Islet precursor cell (in vitro differentiated cells): ENCODE measurements around the gene MRPL21.
A peak's percentile ranks its signal among the peaks of the same experiment; 100 is the strongest.

Source experiments
- DNase-seq: peaks from one replicate; pipeline ENCODE4 v3.0.0-alpha.2; 2018

Gene MRPL21

GRCh38 chr11:68934666-68935065 is 31.0 kb upstream of the MRPL21 start:
- no peak for DNase-seq

GRCh38 chr11:68934321-68934645 is 30.7 kb upstream of the MRPL21 start:
- DNase-seq = peak; percentile 41

- DNase-seq = peak; percentile 44
Measured at GRCh38 chr11:68933605-68934320, 30.1 kb upstream of the MRPL21 start.

GRCh38 chr11:68932933-68933577 is 29.4 kb upstream of the MRPL21 start:
- peak; percentile 42 for DNase-seq

- no peak for DNase-seq
Measured at GRCh38 chr11:68932358-68932757, 28.7 kb upstream of the MRPL21 start.

- DNase-seq = no peak
Measured at GRCh38 chr11:68931911-68932310, 28.3 kb upstream of the MRPL21 start.

- no peak for DNase-seq
Measured at GRCh38 chr11:68930991-68931855, 27.6 kb upstream of the MRPL21 start.

- DNase-seq = no peak
Measured at GRCh38 chr11:68929706-68930570, 26.3 kb upstream of the MRPL21 start.

GRCh38 chr11:68929135-68929534 is 25.5 kb upstream of the MRPL21 start:
- DNase-seq = no peak

GRCh38 chr11:68928136-68928880 is 24.7 kb upstream of the MRPL21 start:
- no peak for DNase-seq

- no peak for DNase-seq
Measured at GRCh38 chr11:68927280-68928135, 23.9 kb upstream of the MRPL21 start.

- no peak for DNase-seq
Measured at GRCh38 chr11:68925611-68926010, 22.0 kb upstream of the MRPL21 start.

GRCh38 chr11:68924073-68924925 is 20.7 kb upstream of the MRPL21 start:
- DNase-seq = no peak

GRCh38 chr11:68923614-68924013 is 20.0 kb upstream of the MRPL21 start:
- DNase-seq = no peak

GRCh38 chr11:68916439-68916838 is 12.8 kb upstream of the MRPL21 start:
- DNase-seq = no peak

- no peak for DNase-seq
Measured at GRCh38 chr11:68914761-68915160, 11.1 kb upstream of the MRPL21 start.

- no peak for DNase-seq
Measured at GRCh38 chr11:68913188-68913587, 9.6 kb upstream of the MRPL21 start.

- no peak for DNase-seq
Measured at GRCh38 chr11:68912254-68912653, 8.6 kb upstream of the MRPL21 start.

- DNase-seq = no peak
Measured at GRCh38 chr11:68911731-68912130, 8.1 kb upstream of the MRPL21 start.

GRCh38 chr11:68910965-68911364 is 7.3 kb upstream of the MRPL21 start:
- DNase-seq = no peak
